ENCODE results near the gene DNAJA2.

Gene DNAJA2

DNA sequence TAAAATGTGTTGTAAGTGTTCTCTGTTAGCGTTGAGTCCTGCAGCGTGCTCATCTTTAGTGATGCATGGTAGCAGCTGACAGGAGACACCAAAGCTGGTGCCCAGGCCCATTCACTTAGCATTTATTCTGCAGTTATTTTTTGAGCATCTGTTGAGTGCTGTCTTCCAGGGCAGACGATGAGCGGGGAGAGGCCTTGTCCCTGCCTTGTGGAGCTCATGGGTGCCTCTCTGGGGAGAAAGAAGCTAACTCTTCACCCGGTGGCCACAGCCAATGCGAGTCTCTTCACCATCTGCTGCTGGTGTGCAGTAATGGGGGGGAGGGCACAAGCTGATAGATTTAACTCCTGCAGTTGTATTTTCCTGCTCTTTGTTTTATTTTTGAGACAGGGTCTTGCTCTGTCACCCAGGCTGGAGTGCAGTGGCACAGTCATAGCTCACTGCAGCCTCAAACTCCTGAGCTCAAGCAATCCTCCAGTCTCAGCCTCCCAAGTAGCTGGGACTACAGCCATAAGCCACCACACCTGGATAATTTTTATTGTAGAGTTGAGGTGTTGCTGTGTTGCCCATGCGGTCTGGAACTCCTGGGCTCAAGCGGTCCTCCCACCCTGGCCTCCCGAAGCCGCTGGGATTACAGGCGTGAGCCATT is 58.8 kb downstream of the DNAJA2 start:
- no peak overlapping the region for H3K4me3 ChIP-seq (ENCODE audit: low read depth, low read length, poor library complexity, severe bottlenecking)

DNA sequence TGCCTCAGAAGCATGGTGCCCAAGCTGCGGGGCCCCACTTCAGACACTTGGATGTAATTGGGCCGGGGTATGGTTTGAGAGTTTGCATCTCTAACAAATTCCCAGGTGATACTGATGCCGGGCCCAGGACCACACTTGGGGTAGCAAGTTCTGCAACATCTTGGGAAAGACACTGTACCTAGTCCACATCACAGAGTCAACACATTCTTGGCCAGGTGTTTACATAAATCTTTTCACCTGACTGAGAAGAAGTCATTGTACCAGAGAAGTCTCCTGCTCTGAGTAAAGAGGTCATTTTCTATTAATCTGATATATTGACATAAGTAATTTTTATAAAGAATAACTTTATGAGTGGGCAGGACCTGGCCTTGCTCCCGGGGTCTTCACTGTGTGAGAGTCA is 61.8 kb downstream of the DNAJA2 start:
- no peaks in the 10 kb centered on the region for H3K79me2 ChIP-seq (ENCODE audit: insufficient read depth, low read length)
- no peak overlapping the region for H2AFZ ChIP-seq (ENCODE audit: low read length)
- no peaks in the 10 kb centered on the region for H3K9me3 ChIP-seq (ENCODE audit: low read length)
- no peaks in the 10 kb centered on the region for H4K20me1 ChIP-seq (ENCODE audit: insufficient read depth, low read length)
- peaks cover 40% of the 10 kb centered on the region for H3K36me3 ChIP-seq (ENCODE audit: insufficient read depth, low read length)
- H3K27ac ChIP-seq (ENCODE audit: low read depth, low read length, poor library complexity, severe bottlenecking), result peak overlapping the region; percentile 98
- no peaks in the 10 kb centered on the region for H3K27me3 ChIP-seq (ENCODE audit: insufficient read depth, low read length)
- peaks cover 74% of the 10 kb centered on the region for H3K4me1 ChIP-seq (ENCODE audit: insufficient read depth, low read length, severe bottlenecking)
- peak overlapping the region; percentile 27 for H3K4me3 ChIP-seq (ENCODE audit: low read depth, low read length, poor library complexity, severe bottlenecking)
- H3K4me2 ChIP-seq (ENCODE audit: low read length), result peak overlapping the region; percentile 63
- 0 out of 2 replicates have a peak, but pooled peaks cover 7% of the 10 kb centered on the region for H3F3A ChIP-seq (ENCODE audit: insufficient read depth, low read length)
- no peak for TF ChIP-seq CTCF (IDR thresholded peaks at IDR 0.05; ENCODE audit: low read length)
- no peak for TF ChIP-seq EZH2 (IDR thresholded peaks at IDR 0.05; ENCODE audit: borderline replicate concordance, low read length)
- H3K9me2 ChIP-seq (ENCODE audit: low read depth, low read length), result no peaks in the 10 kb centered on the region
- H3K9ac ChIP-seq (ENCODE audit: low read length), result peak overlapping the region; percentile 73

More for the DNA sequence above, 58.8 kb downstream of the DNAJA2 start:
- Histone ChIP-seq H4K20me1 (ENCODE audit: insufficient read depth, low read length) (no peaks in the 10 kb centered on the region), H3K4me1 (ENCODE audit: insufficient read depth, low read length, severe bottlenecking) (peaks cover 100% of the 10 kb centered on the region), H2AFZ (ENCODE audit: low read length) (no peak overlapping the region), H3K9ac (ENCODE audit: low read length) (peak overlapping the region; percentile 1; the same call in 1 of the 2 replicates), H3F3A (ENCODE audit: insufficient read depth, low read length) (0 out of 2 replicates have a peak, but pooled peaks cover 6% of the 10 kb centered on the region), H3K4me2 (ENCODE audit: low read length) (no peak overlapping the region), H3K9me2 (ENCODE audit: low read depth, low read length) (no peaks in the 10 kb centered on the region), H3K27me3 (ENCODE audit: insufficient read depth, low read length) (no peaks in the 10 kb centered on the region), H3K36me3 (ENCODE audit: insufficient read depth, low read length) (peaks cover 30% of the 10 kb centered on the region), H3K79me2 (ENCODE audit: insufficient read depth, low read length) (no peaks in the 10 kb centered on the region), H3K9me3 (ENCODE audit: low read length) (no peaks in the 10 kb centered on the region), H3K27ac (ENCODE audit: low read depth, low read length, poor library complexity, severe bottlenecking) (peak overlapping the region; percentile 98)
- TF ChIP-seq EZH2 (IDR thresholded peaks at IDR 0.05; ENCODE audit: borderline replicate concordance, low read length) (no peak), CTCF (IDR thresholded peaks at IDR 0.05; ENCODE audit: low read length) (no peak)

DNA sequence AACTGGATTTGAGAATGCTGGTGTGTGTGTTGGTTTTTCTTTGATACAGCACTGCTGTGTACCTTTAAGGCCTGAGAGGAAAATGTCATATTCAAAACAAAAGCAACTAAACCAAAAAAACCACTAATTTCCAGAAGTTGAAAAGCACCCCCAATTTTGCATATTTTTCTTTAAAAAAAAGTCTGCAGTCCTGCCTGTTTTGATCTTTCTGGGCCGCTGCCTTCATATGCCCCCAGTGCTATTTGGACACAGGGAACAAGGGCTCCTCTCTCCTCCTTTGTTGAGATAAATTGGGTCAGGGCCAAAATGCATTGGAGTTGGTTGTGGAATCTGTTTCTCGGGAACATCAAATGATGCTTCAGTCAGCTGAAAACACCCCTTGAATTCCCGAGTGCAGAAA is 62.4 kb downstream of the DNAJA2 start:
- Histone ChIP-seq H3K27me3 (ENCODE audit: insufficient read depth, low read length) (no peaks in the 10 kb centered on the region), H3K9ac (ENCODE audit: low read length) (peak overlapping the region; percentile 73), H3F3A (ENCODE audit: insufficient read depth, low read length) (0 out of 2 replicates have a peak, but pooled peaks cover 7% of the 10 kb centered on the region), H3K9me3 (ENCODE audit: low read length) (no peaks in the 10 kb centered on the region), H3K79me2 (ENCODE audit: insufficient read depth, low read length) (no peaks in the 10 kb centered on the region), H3K36me3 (ENCODE audit: insufficient read depth, low read length) (peaks cover 44% of the 10 kb centered on the region), H3K9me2 (ENCODE audit: low read depth, low read length) (no peaks in the 10 kb centered on the region), H3K4me1 (ENCODE audit: insufficient read depth, low read length, severe bottlenecking) (peaks cover 68% of the 10 kb centered on the region), H3K4me3 (ENCODE audit: low read depth, low read length, poor library complexity, severe bottlenecking) (peak overlapping the region; percentile 39), H2AFZ (ENCODE audit: low read length) (no peak overlapping the region), H4K20me1 (ENCODE audit: insufficient read depth, low read length) (no peaks in the 10 kb centered on the region), H3K4me2 (ENCODE audit: low read length) (peak overlapping the region; percentile 63), H3K27ac (ENCODE audit: low read depth, low read length, poor library complexity, severe bottlenecking) (peak overlapping the region; percentile 98)
- TF ChIP-seq EZH2 (IDR thresholded peaks at IDR 0.05; ENCODE audit: borderline replicate concordance, low read length), result no peak
- no peak for TF ChIP-seq CTCF (IDR thresholded peaks at IDR 0.05; ENCODE audit: low read length)

Data from OCI-LY1 (cell line).